Common myeloid progenitor, CD34-positive (primary cell): ENCODE data around the gene ANO3.

Source experiments
- CTCF ChIA-PET: fragments of 350-600 bp; sonication (Branson Sonifier 250); formaldehyde crosslinking; loops from one replicate; lab custom pipeline; 2021; ENCODE audit warnings: antibody characterized with exemption; lab: Charles Lee
- POLR2A ChIA-PET: fragments of 350-600 bp; sonication (Branson Sonifier 250); formaldehyde crosslinking; loops from one replicate; lab custom pipeline; 2021; ENCODE audit warnings: antibody characterized with exemption; lab: Charles Lee
- DNase-seq, 3 donors: peaks; one replicate each; pipeline versions ENCODE4 v3.0.0 to v3.0.0-alpha.2; 2013
- H3K27ac ChIP-seq, 2 experiments: 1 replicate in 1 of 2; 2 replicates in 1 of 2; pipeline ENCODE4 v1.7.0; 2013; ENCODE audit warnings: inconsistent platforms in 2 of 2, low read length in 2 of 2, mild to moderate bottlenecking in 2 of 2, low read depth in 1 of 2, moderate library complexity in 1 of 2; ENCODE audit not compliant: severe bottlenecking in 2 of 2, insufficient read depth in 1 of 2, poor library complexity in 1 of 2
- H3K27me3 ChIP-seq, 5 experiments: replicated peaks in 2 of 5; 1 replicate in 3 of 5; 2 replicates in 2 of 5; pipeline versions ENCODE4 v1.6.1 to v1.7.0; 2013; ENCODE audit warnings: low read length in 4 of 5, mild to moderate bottlenecking in 2 of 5, moderate library complexity in 2 of 5, inconsistent platforms in 1 of 5; ENCODE audit not compliant: insufficient read depth in 5 of 5, control insufficient read depth in 4 of 5
- H3K36me3 ChIP-seq, 4 experiments: 1 replicate in 2 of 4; 2 replicates in 2 of 4; pipeline versions ENCODE4 v1.6.1 to v1.7.0; 2013; ENCODE audit warnings: low read length in 3 of 4, control low read depth in 1 of 4, mild to moderate bottlenecking in 1 of 4; ENCODE audit not compliant: control insufficient read depth in 4 of 4, insufficient read depth in 4 of 4
- H3K4me1 ChIP-seq, 4 experiments: 1 replicate in 3 of 4; 2 replicates in 1 of 4; pipeline versions ENCODE4 v1.6.1 to v1.7.1; 2013; ENCODE audit warnings: low read length in 3 of 4, mild to moderate bottlenecking in 3 of 4, control low read depth in 1 of 4, inconsistent platforms in 1 of 4, moderate library complexity in 1 of 4; ENCODE audit not compliant: control insufficient read depth in 4 of 4, insufficient read depth in 4 of 4; ENCODE audit errors: control extremely low read depth in 1 of 4
- H3K4me3 ChIP-seq, 7 experiments: 1 replicate in 4 of 7; 2 replicates in 3 of 7; pipeline versions ENCODE4 v1.5.1 to v1.7.0; 2013; ENCODE audit warnings: mild to moderate bottlenecking in 7 of 7, low read length in 6 of 7, moderate library complexity in 6 of 7, inconsistent platforms in 2 of 7, low read depth in 2 of 7, control low read depth in 1 of 7; ENCODE audit not compliant: insufficient read depth in 4 of 7, control insufficient read depth in 1 of 7; ENCODE audit errors: extremely low read depth in 1 of 7
- H3K9me3 ChIP-seq, 5 experiments: 1 replicate in 4 of 5; 2 replicates in 1 of 5; pipeline versions ENCODE4 v1.6.1 to v1.7.1; 2013; ENCODE audit warnings: low read length in 4 of 5, mild to moderate bottlenecking in 2 of 5, inconsistent platforms in 1 of 5, low read depth in 1 of 5, moderate library complexity in 1 of 5; ENCODE audit not compliant: control insufficient read depth in 4 of 5, insufficient read depth in 2 of 5; ENCODE audit errors: control extremely low read depth in 1 of 5
- WGBS: methylation state at CpG from one replicate; pipeline ENCODE4 v1.1.5; 2013; ENCODE audit not compliant: insufficient coverage; 5-methylcytosine and 5-hydroxymethylcytosine counted together

ANO3 gene

DNA sequence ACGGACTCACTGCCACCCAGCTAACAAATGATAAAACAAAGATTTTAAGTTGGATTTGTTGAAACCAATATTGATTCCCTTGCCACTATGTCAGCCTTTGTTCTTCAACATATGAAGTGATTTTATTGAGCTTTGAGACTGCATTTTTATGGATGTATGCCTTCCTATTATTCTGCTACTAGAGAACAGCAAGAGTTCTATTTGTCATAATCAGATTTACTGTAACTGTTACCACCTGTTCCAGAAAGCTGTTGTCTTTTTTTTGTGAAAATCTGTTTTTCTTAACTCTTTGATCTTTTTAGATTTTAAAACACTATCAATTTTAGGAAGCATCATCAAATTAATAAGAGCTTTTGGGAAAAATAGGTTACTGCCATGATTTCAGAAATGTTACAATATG, 125.7 kb downstream of the ANO3 start:
- no peaks in the 10 kb centered on the region for H3K4me1 ChIP-seq
- no peaks in the 10 kb centered on the region for H3K9me3 ChIP-seq
- POLR2A ChIA-PET = no interaction called here
- no peak for DNase-seq
- CTCF ChIA-PET = no interaction called here
- no CpG with 5 or more reads among the region's 1 CpG for WGBS
- no peaks in the 10 kb centered on the region for H3K27me3 ChIP-seq
- no peak overlapping the region for H3K27ac ChIP-seq
- no peak overlapping the region for H3K4me3 ChIP-seq
- no peaks in the 10 kb centered on the region for H3K36me3 ChIP-seq

- H3K9me3 ChIP-seq = no peaks in the 10 kb centered on the region
These were observed 133.3 kb downstream of the ANO3 start for GRCh38 chr11:26465274-26465673.

DNA sequence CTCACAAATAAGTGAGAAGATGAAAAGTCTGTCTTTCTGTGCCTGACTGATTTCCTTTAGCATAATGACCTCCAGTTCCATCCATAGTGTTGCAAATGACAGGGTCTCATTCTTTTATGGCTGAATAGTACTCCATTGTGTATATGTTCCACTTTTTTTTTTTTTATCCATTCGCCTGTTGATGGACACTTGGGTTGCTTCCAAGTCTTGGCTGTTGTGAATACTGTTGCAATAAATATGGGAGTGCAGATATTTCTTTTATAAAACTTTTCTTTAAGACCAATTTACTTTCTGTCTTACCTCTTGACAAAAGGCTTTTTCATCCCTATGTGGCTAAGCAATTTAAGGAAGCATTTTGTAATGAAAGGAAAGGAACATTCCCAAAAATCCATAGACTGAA, 135.6 kb downstream of the ANO3 start:
- POLR2A ChIA-PET = no interaction called here

More at GRCh38 chr11:26465274-26465673, 133.3 kb downstream of the ANO3 start:
- H3K4me1 ChIP-seq = no peaks in the 10 kb centered on the region
- no peaks in the 10 kb centered on the region for H3K36me3 ChIP-seq
- H3K4me3 ChIP-seq = no peak overlapping the region
- H3K27ac ChIP-seq = no peak overlapping the region
- ChIA-PET CTCF (no interaction called here), POLR2A (no interaction called here)
- no peaks in the 10 kb centered on the region for H3K27me3 ChIP-seq
- DNase-seq = no peak

DNA sequence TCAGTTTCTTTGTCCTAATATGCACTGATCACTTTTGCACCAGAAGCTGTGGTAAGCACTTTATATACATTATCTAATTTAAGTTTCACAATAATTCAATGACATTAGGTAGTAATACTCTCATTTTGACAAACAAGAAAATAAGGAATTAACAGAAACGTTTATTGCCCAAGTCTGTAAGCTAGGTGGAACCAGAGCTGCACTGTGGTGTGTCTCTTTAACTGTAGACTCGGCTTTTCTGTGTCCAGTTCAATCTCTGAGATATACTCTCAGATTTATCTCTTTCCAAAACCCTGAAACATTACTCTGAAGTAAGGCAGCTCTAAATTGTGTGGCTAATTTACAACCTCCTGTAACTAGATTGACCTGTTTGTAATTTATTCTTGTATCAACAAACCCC, 139.1 kb downstream of the ANO3 start:
- no peaks in the 10 kb centered on the region for H3K9me3 ChIP-seq
- CTCF ChIA-PET = no interaction called here
- no peak overlapping the region for H3K4me3 ChIP-seq
- no peaks in the 10 kb centered on the region for H3K27me3 ChIP-seq
- no peak for DNase-seq
- POLR2A ChIA-PET = no interaction called here
- no peak overlapping the region for H3K27ac ChIP-seq
- no peaks in the 10 kb centered on the region for H3K36me3 ChIP-seq
- H3K4me1 ChIP-seq = no peaks in the 10 kb centered on the region
- 40% methylated on average over 2 of the region's 2 CpGs for WGBS

More for the DNA sequence above, 135.6 kb downstream of the ANO3 start:
- H3K27me3 ChIP-seq = no peaks in the 10 kb centered on the region
- WGBS = no CpG with 5 or more reads among the region's 1 CpG
- H3K27ac ChIP-seq = no peak overlapping the region
- no peaks in the 10 kb centered on the region for H3K4me1 ChIP-seq
- no peak overlapping the region for H3K4me3 ChIP-seq
- CTCF ChIA-PET = interaction anchor here (1.1 kb wide), 1 partner anchor 38 kb away, joined by 3 read pairs; no protein-coding TSS in a partner anchor
- no peaks in the 10 kb centered on the region for H3K36me3 ChIP-seq
- no peak for DNase-seq
- no peaks in the 10 kb centered on the region for H3K9me3 ChIP-seq

DNA sequence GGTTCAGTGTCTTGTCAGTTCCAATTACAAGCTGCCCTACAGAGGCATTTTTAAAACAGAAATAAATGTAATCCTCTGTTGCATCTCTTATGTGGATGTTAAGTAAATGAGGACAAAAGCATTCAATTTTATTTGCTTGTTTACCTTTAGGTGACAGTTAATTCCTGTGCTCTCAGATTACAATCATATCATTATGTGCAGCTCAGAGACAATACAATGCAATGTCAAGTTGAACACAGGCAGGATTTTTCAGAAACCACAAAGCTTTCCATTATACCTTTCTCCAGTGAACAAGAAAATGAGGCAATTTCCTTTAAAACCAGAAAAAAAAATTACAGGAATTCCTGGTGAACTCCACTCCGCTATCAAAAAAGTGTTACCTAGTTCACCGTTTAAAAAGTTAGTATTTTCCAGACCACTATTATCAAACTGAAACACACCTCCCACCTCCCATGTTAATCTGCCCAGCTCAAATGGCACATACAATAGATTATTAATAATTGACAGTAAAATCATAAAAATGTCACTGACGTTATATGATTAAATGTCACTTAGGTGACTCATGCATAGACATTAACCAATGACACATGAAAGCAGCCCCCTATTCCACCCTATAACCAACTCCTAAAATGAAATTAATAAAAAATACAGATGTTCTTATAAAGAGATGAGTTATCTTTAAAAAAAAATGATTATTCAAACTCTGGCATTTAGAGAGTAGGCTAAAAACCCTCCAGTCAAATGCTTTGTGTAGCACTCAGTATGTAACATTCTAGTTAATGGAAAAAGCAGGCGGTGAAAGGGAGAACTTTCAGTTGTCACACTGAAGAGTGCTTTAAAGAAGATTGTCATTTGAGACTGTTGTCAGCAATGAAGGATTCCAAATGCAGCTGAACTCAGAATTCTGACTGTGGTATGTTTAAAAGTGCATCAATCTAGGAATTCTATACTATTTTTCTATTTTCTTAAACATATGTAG, 141.6 kb downstream of the ANO3 start:
- Histone ChIP-seq H3K27ac (no peak overlapping the region), H3K36me3 (no peaks in the 10 kb centered on the region), H3K4me3 (no peak overlapping the region), H3K9me3 (no peaks in the 10 kb centered on the region), H3K4me1 (no peaks in the 10 kb centered on the region), H3K27me3 (no peaks in the 10 kb centered on the region)
- DNase-seq = no peak
- 80% methylated on average over 1 of the region's 4 CpGs for WGBS
- ChIA-PET POLR2A (no interaction called here), CTCF (no interaction called here)

DNA sequence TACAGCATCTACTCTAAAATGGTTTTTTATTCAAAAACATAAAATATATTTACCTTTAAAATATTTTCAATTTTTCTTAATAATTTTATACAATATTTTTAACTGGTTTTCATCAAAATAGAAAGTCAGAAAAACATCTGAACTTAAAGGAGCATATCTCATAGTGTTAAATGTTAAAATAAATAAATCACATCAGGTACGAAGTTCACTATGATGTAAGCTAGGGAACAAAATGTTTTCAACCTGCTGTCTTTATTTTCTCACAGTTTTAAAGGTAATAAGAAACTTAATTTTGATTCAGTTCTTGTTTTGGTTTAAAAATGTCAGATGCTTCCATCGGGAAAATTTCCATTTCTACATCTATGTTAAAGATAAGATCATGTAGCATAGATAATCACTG, 142.5 kb downstream of the ANO3 start:
- no peaks in the 10 kb centered on the region for H3K36me3 ChIP-seq
- ChIA-PET CTCF (no interaction called here), POLR2A (no interaction called here)
- no peak overlapping the region for H3K4me3 ChIP-seq
- H3K9me3 ChIP-seq = no peaks in the 10 kb centered on the region
- no peak for DNase-seq
- H3K27ac ChIP-seq = no peak overlapping the region
- H3K4me1 ChIP-seq = no peaks in the 10 kb centered on the region
- no peaks in the 10 kb centered on the region for H3K27me3 ChIP-seq
- no CpG with 5 or more reads among the region's 2 CpGs for WGBS

GRCh38 chr11:26477396-26477795, 145.5 kb downstream of the ANO3 start:
- WGBS = no CpG with 5 or more reads among the region's 2 CpGs
- ChIA-PET POLR2A (no interaction called here), CTCF (no interaction called here)
- no peak for DNase-seq
- H3K27me3 ChIP-seq = no peaks in the 10 kb centered on the region
- no peaks in the 10 kb centered on the region for H3K36me3 ChIP-seq
- H3K4me1 ChIP-seq = no peaks in the 10 kb centered on the region
- no peak overlapping the region for H3K27ac ChIP-seq
- H3K4me3 ChIP-seq = no peak overlapping the region
- no peaks in the 10 kb centered on the region for H3K9me3 ChIP-seq
